Stimulated activated CD8-positive, alpha-beta memory T cell treated with anti-CD3 and anti-CD28 coated beads, Interleukin-4, amount 100 ng/mL, for 1 hour (primary cell): ENCODE data around the gene ILKAP.

Experiments used
- DNase-seq, 2 donors: peaks; one replicate each; pipeline ENCODE4 v3.0.0-alpha.2; 2020; ENCODE audit warnings: low read depth in 2 of 2, low spot score in 1 of 2

Gene ILKAP

GRCh38 chr2:238138331-238139195 lies 64.9 kb downstream of the ILKAP start, which contains the start of gene KLHL30:
Gene KLHL30, plus strand, starts transcription at chr2:238138668. Its CDS starts 2,087 bp downstream, at chr2:238140755.
- DNase-seq: no peak

GRCh38 chr2:238137885-238138284 lies 65.6 kb downstream of the ILKAP start:
- no peak for DNase-seq

- no peak for DNase-seq
Observed at GRCh38 chr2:238136820-238137537, 66.5 kb downstream of the ILKAP start.

- no peak for DNase-seq
Observed at GRCh38 chr2:238135601-238136150, 67.8 kb downstream of the ILKAP start.

GRCh38 chr2:238134393-238134785 lies 69.1 kb downstream of the ILKAP start:
- no peak for DNase-seq

GRCh38 chr2:238133499-238134392 lies 69.7 kb downstream of the ILKAP start:
- no peak for DNase-seq

- DNase-seq: no peak
Observed at GRCh38 chr2:238132463-238133450, 70.7 kb downstream of the ILKAP start.

- DNase-seq: no peak
Observed at GRCh38 chr2:238131761-238132462, 71.6 kb downstream of the ILKAP start.

GRCh38 chr2:238130696-238131628 lies 72.5 kb downstream of the ILKAP start:
- DNase-seq: no peak

- DNase-seq: no peak
Observed at GRCh38 chr2:238130111-238130695, 73.3 kb downstream of the ILKAP start.

GRCh38 chr2:238129166-238130010 lies 74.1 kb downstream of the ILKAP start:
- no peak for DNase-seq

- DNase-seq: no peak
Observed at GRCh38 chr2:238128534-238129001, 74.9 kb downstream of the ILKAP start.

GRCh38 chr2:238128061-238128440 lies 75.4 kb downstream of the ILKAP start:
- DNase-seq: no peak

GRCh38 chr2:238127165-238128060 lies 76.1 kb downstream of the ILKAP start:
- no peak for DNase-seq

GRCh38 chr2:238126775-238127164 lies 76.7 kb downstream of the ILKAP start:
- DNase-seq: no peak

GRCh38 chr2:238126338-238126737 lies 77.2 kb downstream of the ILKAP start:
- no peak for DNase-seq
